CD4-positive, alpha-beta T cell (primary cell): ENCODE data around the gene DTNB. TPM values are rescaled to one million over a fixed set of nuclear protein-coding genes. Genes with fewer than 3 reads are reported as not detected.

Experiments
- ATAC-seq: fragments of 200-7000 bp; cut with Tn5 transposase; one replicate; pipeline ENCODE4 v1.10.0; 2022; ENCODE audit warnings: mild to moderate bottlenecking; ENCODE audit not compliant: poor library complexity
- CTCF ChIA-PET: fragments of 350-600 bp; sonication (Branson Sonifier 250); formaldehyde crosslinking; loops from one replicate; lab custom pipeline; 2021; ENCODE audit warnings: antibody characterized with exemption, inconsistent platforms; lab: Charles Lee
- POLR2A ChIA-PET: fragments of 350-600 bp; sonication (Branson Sonifier 250); formaldehyde crosslinking; loops from one replicate; lab custom pipeline; 2021; ENCODE audit warnings: antibody characterized with exemption, inconsistent platforms; lab: Charles Lee
- DNase-seq, 14 experiments: peaks; one replicate each; pipeline ENCODE4 v3.0.0-alpha.2; 2013 to 2020; ENCODE audit warnings: mixed read lengths in 2 of 14
- H3K27ac ChIP-seq, 2 donors: one replicate each; pipeline versions ENCODE4 v1.5.1 to v1.7.0; 2013; ENCODE audit warnings: low read length in 2 of 2, low read depth in 1 of 2, mild to moderate bottlenecking in 1 of 2
- H3K27me3 ChIP-seq, 2 experiments: 1 replicate in 1 of 2; 2 replicates in 1 of 2; pipeline versions ENCODE4 v1.6.1 to v1.7.0; 2013; ENCODE audit warnings: low read length in 2 of 2, control low read depth in 1 of 2, mild to moderate bottlenecking in 1 of 2, moderate library complexity in 1 of 2; ENCODE audit not compliant: insufficient read depth in 2 of 2, control insufficient read depth in 1 of 2
- H3K36me3 ChIP-seq: one replicate; pipeline ENCODE4 v1.6.1; 2013; ENCODE audit warnings: low read length, control low read depth; ENCODE audit not compliant: insufficient read depth
- H3K4me1 ChIP-seq: one replicate; pipeline ENCODE4 v1.6.1; 2013; ENCODE audit warnings: low read length, control low read depth; ENCODE audit not compliant: insufficient read depth
- H3K4me3 ChIP-seq: one replicate; pipeline ENCODE4 v1.5.1; 2013; ENCODE audit warnings: mild to moderate bottlenecking, low read length, moderate library complexity
- H3K9me3 ChIP-seq, 2 experiments: 1 replicate in 1 of 2; 2 replicates in 1 of 2; pipeline versions ENCODE4 v1.6.1 to v1.7.0; 2013; ENCODE audit warnings: low read length in 2 of 2, mild to moderate bottlenecking in 2 of 2, control low read depth in 1 of 2, moderate library complexity in 1 of 2; ENCODE audit not compliant: control insufficient read depth in 1 of 2, insufficient read depth in 1 of 2
- H3K27ac Mint-ChIP-seq: one replicate; pipeline ENCODE4 v1.8.0; 2020; ENCODE audit warnings: mixed read lengths
- H3K27me3 Mint-ChIP-seq: one replicate; pipeline ENCODE4 v1.8.0; 2021; ENCODE audit warnings: mixed read lengths
- H3K36me3 Mint-ChIP-seq: one replicate; pipeline ENCODE4 v1.8.0; 2021; ENCODE audit warnings: low read depth, mixed read lengths
- H3K4me1 Mint-ChIP-seq: one replicate; pipeline ENCODE4 v1.8.0; 2021; ENCODE audit warnings: low read depth, mixed read lengths
- H3K4me3 Mint-ChIP-seq: one replicate; pipeline ENCODE4 v1.8.0; 2020; ENCODE audit warnings: mild to moderate bottlenecking, mixed read lengths
- H3K9me3 Mint-ChIP-seq: one replicate; pipeline ENCODE4 v1.8.0; 2020; ENCODE audit warnings: mixed read lengths
- intact Hi-C, 2 experiments: fragments of 100-400 bp; cut with DNase I in 1 of 2; cut with micrococcal nuclease in 1 of 2; formaldehyde crosslinking; loops; one replicate each; pipeline versions ENCODE4 v1.15.1 to v1.9.0; 2023 to 2025; cut with DNase I, micrococcal nuclease
- total RNA-seq, 174 experiments: library from RNA in 2 of 174; stranded (reverse) in 2 of 174; gene quantifications; one replicate each; pipeline ENCODE4 v1.2.3 and lab custom pipeline; 2021 to 2026
- TF ChIP-seq, protein P1 (sequence below): fragments of 200-600 bp; IDR thresholded peaks from one replicate; pipeline ENCODE4 v1.8.0; 2022; ENCODE audit warnings: antibody characterized with exemption, mild to moderate bottlenecking

Gene DTNB
- total RNA-seq, 2 experiments from 2014 or later = 30.1 to 33.6 TPM

DNA sequence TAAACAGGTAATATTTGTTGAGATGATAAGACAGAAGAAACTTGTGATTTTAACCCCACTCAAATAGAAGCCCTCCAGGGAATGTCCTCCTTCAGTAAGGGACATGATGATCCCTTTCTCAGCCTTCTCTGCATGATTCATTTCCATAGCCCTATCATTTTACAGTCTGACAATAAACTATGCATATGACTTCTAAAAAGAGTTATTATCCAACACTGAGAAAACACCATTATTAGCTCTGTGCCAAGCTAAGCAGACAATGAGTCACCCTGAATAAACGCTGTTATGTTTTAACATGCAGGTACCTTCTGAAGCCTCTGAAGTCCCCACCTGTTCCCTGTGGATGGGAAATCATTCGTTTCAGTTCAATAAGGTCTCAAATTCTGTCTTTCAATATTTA is 54.7 kb downstream of the DTNB start:
- Histone ChIP-seq H3K27me3 (no peaks in the 10 kb centered on the region), H3K4me1 (no peaks in the 10 kb centered on the region), H3K9me3 (no peaks in the 10 kb centered on the region), H3K36me3 (peaks cover 3% of the 10 kb centered on the region), H3K4me3 (no peak overlapping the region), H3K27ac (no peak overlapping the region)
- Mint-ChIP-seq H3K9me3 (no peaks in the 10 kb centered on the region), H3K36me3 (peaks cover 26% of the 10 kb centered on the region), H3K4me3 (no peak overlapping the region), H3K4me1 (no peaks in the 10 kb centered on the region), H3K27ac (no peak overlapping the region), H3K27me3 (no peaks in the 10 kb centered on the region)
- DNase-seq = no peak
- no peak for ATAC-seq
- ChIA-PET CTCF (interaction anchor here (1.0 kb wide), 1 partner anchor 81 kb away, joined by 3 read pairs; no protein-coding TSS in a partner anchor), POLR2A (no interaction called here)
- TF ChIP-seq, protein P1, sequence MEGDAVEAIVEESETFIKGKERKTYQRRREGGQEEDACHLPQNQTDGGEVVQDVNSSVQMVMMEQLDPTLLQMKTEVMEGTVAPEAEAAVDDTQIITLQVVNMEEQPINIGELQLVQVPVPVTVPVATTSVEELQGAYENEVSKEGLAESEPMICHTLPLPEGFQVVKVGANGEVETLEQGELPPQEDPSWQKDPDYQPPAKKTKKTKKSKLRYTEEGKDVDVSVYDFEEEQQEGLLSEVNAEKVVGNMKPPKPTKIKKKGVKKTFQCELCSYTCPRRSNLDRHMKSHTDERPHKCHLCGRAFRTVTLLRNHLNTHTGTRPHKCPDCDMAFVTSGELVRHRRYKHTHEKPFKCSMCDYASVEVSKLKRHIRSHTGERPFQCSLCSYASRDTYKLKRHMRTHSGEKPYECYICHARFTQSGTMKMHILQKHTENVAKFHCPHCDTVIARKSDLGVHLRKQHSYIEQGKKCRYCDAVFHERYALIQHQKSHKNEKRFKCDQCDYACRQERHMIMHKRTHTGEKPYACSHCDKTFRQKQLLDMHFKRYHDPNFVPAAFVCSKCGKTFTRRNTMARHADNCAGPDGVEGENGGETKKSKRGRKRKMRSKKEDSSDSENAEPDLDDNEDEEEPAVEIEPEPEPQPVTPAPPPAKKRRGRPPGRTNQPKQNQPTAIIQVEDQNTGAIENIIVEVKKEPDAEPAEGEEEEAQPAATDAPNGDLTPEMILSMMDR = no peak
- intact Hi-C loops = no loop called here

DNA sequence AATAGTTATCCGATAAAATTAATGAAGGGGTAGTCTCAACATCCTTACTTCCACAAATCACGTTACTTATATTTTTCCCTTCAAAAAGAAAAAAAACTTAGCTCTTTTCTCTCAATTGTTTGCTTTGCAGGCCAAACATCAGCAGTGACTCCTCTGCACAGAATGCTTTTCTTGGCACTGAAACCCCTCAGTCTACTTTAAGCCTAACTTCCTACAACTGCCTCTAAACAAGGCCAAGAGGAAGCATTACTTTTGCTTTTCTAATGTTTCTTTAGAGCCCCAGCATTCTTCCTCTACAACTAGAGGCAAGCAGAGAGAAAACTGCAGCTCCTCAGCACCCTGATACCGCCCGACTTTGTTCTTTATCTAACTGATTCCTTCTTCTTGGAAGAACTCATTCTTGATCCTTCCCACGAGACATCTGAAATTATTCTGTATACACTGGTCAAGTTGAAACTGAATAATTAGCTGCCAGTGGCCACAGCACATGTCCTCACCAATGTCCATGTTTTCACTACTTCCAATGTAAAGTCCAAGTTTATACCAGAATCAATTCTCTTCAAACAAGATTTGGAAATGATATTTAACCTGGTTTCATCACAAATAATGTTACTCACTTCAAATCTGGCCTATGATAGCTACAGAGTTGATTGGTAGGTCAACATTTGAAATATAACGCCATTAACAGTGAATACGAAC is 55.3 kb downstream of the DTNB start:
- Histone ChIP-seq H3K4me1 (no peaks in the 10 kb centered on the region), H3K9me3 (no peaks in the 10 kb centered on the region), H3K4me3 (no peak overlapping the region), H3K27me3 (no peaks in the 10 kb centered on the region), H3K27ac (no peak overlapping the region), H3K36me3 (peaks cover 3% of the 10 kb centered on the region)
- Mint-ChIP-seq H3K4me3 (no peak overlapping the region), H3K36me3 (peaks cover 22% of the 10 kb centered on the region), H3K9me3 (no peaks in the 10 kb centered on the region), H3K4me1 (no peaks in the 10 kb centered on the region), H3K27ac (no peak overlapping the region), H3K27me3 (no peaks in the 10 kb centered on the region)
- DNase-seq = no peak
- TF ChIP-seq, protein P1 = no peak
- no peak for ATAC-seq
- POLR2A ChIA-PET = no interaction called here
- CTCF ChIA-PET = interaction anchor here (1.0 kb wide), 1 partner anchor 82 kb away, joined by 3 read pairs; no protein-coding TSS in a partner anchor
- intact Hi-C loops = no loop called here

DNA sequence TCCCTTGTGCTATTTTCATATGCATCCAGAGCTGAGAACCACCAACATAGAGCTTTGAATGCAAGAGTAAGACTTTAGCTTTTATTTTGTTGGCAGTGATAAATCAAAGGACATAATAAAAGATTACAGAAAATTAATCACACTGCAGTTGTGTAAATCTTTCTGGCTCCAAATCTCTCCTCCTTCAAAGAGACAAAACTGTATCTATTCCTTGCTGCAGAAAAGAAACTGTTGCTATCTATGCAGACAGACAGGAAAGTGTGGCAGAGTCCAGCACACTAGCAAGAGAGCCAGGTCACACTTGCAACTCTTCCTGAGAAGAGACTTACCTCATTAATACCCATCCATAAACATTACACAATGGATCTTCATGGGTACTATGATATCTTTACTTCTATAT is 57.5 kb downstream of the DTNB start:
- Histone ChIP-seq H3K4me1 (no peaks in the 10 kb centered on the region), H3K4me3 (no peak overlapping the region), H3K27me3 (no peaks in the 10 kb centered on the region), H3K27ac (no peak overlapping the region), H3K36me3 (peaks cover 3% of the 10 kb centered on the region), H3K9me3 (no peaks in the 10 kb centered on the region)
- DNase-seq (no peak), ATAC-seq (no peak)
- ChIA-PET POLR2A (no interaction called here), CTCF (interaction anchor here (1.4 kb wide), 1 partner anchor 9 kb away, joined by 6 read pairs; no protein-coding TSS in a partner anchor)
- intact Hi-C loops = no loop called here
- no peaks in the 10 kb centered on the region for H3K9me3 Mint-ChIP-seq
- H3K27me3 Mint-ChIP-seq = no peaks in the 10 kb centered on the region
- no peaks in the 10 kb centered on the region for H3K4me1 Mint-ChIP-seq
- peaks cover 11% of the 10 kb centered on the region for H3K36me3 Mint-ChIP-seq
- TF ChIP-seq, protein P1 = no peak
- no peak overlapping the region for H3K27ac Mint-ChIP-seq
- H3K4me3 Mint-ChIP-seq = no peak overlapping the region
